ENCODE data around the gene HYDIN.
"Not testable (repeated sequence)": the region's sequence is repeated elsewhere in the genome, so short reads cannot be mapped to it uniquely, and the experiment has no call there.

The HYDIN gene

GRCh38 chr16:71019067-71019682 lies 211.3 kb downstream of the HYDIN start:
- DNase-seq (ENCODE audit: insufficient read length, low spot score); FAIRE-seq: not testable (repeated sequence)

GRCh38 chr16:71015419-71015818 lies 215.1 kb downstream of the HYDIN start:
- not testable (repeated sequence) for DNase-seq (ENCODE audit: insufficient read length, low spot score); FAIRE-seq

GRCh38 chr16:71009440-71010223 lies 220.9 kb downstream of the HYDIN start:
- not testable (repeated sequence) for FAIRE-seq; DNase-seq (ENCODE audit: insufficient read length, low spot score)

GRCh38 chr16:71006516-71006915 lies 224.0 kb downstream of the HYDIN start:
- not testable (repeated sequence) for DNase-seq (ENCODE audit: insufficient read length, low spot score); FAIRE-seq

GRCh38 chr16:70999735-71000134 lies 230.8 kb downstream of the HYDIN start:
- not testable (repeated sequence) for FAIRE-seq

GRCh38 chr16:70995799-70996198 lies 234.7 kb downstream of the HYDIN start:
- FAIRE-seq; DNase-seq (ENCODE audit: insufficient read length, low spot score): not testable (repeated sequence)

More at GRCh38 chr16:70999735-71000134, 230.8 kb downstream of the HYDIN start:
- not testable (repeated sequence) for DNase-seq (ENCODE audit: insufficient read length, low spot score)

- FAIRE-seq; DNase-seq (ENCODE audit: insufficient read length, low spot score): not testable (repeated sequence)
Measured at GRCh38 chr16:70992511-70992910, 238.0 kb downstream of the HYDIN start.

GRCh38 chr16:70987019-70987715 lies 243.4 kb downstream of the HYDIN start:
- not testable (repeated sequence) for DNase-seq (ENCODE audit: insufficient read length, low spot score)
- FAIRE-seq: peak; percentile 38

- FAIRE-seq; DNase-seq (ENCODE audit: insufficient read length, low spot score): not testable (repeated sequence)
Measured at GRCh38 chr16:70984675-70985074, 245.8 kb downstream of the HYDIN start.

- not testable (repeated sequence) for DNase-seq (ENCODE audit: insufficient read length, low spot score); FAIRE-seq
Measured at GRCh38 chr16:70968332-70968731, 262.2 kb downstream of the HYDIN start.

GRCh38 chr16:70960169-70960568 lies 270.4 kb downstream of the HYDIN start:
- not testable (repeated sequence) for FAIRE-seq

GRCh38 chr16:70954922-70955321 lies 275.6 kb downstream of the HYDIN start:
- not testable (repeated sequence) for DNase-seq (ENCODE audit: insufficient read length, low spot score); FAIRE-seq

More at GRCh38 chr16:70960169-70960568, 270.4 kb downstream of the HYDIN start:
- not testable (repeated sequence) for DNase-seq (ENCODE audit: insufficient read length, low spot score)

- DNase-seq (ENCODE audit: insufficient read length, low spot score); FAIRE-seq: not testable (repeated sequence)
Measured at GRCh38 chr16:70953824-70954223, 276.7 kb downstream of the HYDIN start.

GRCh38 chr16:70943551-70943950 lies 287.0 kb downstream of the HYDIN start:
- not testable (repeated sequence) for FAIRE-seq; DNase-seq (ENCODE audit: insufficient read length, low spot score)

- not testable (repeated sequence) for FAIRE-seq
Measured at GRCh38 chr16:70939690-70940359, 290.7 kb downstream of the HYDIN start.

GRCh38 chr16:70936781-70937525 lies 293.6 kb downstream of the HYDIN start:
- not testable (repeated sequence) for DNase-seq (ENCODE audit: insufficient read length, low spot score); FAIRE-seq

More at GRCh38 chr16:70939690-70940359, 290.7 kb downstream of the HYDIN start:
- not testable (repeated sequence) for DNase-seq (ENCODE audit: insufficient read length, low spot score)

- not testable (repeated sequence) for DNase-seq (ENCODE audit: insufficient read length, low spot score); FAIRE-seq
Measured at GRCh38 chr16:70935325-70935724, 295.2 kb downstream of the HYDIN start.

- DNase-seq (ENCODE audit: insufficient read length, low spot score); FAIRE-seq: not testable (repeated sequence)
Measured at GRCh38 chr16:70933746-70934145, 296.8 kb downstream of the HYDIN start.

- DNase-seq (ENCODE audit: insufficient read length, low spot score); FAIRE-seq: not testable (repeated sequence)
Measured at GRCh38 chr16:70930757-70931156, 299.8 kb downstream of the HYDIN start.

Data from HTR-8/SVneo (cell line).